ENCODE measurements around the gene TENT5C.

TENT5C gene

GRCh38 chr1:117638759-117639158 lies 32.9 kb downstream of the TENT5C start:
- DNase-seq: peak; percentile 24

GRCh38 chr1:117639741-117640140 lies 33.9 kb downstream of the TENT5C start:
- DNase-seq: no peak

- DNase-seq: no peak
These were observed 35.7 kb downstream of the TENT5C start for GRCh38 chr1:117641536-117641935.

- DNase-seq: no peak
These were observed 37.1 kb downstream of the TENT5C start for GRCh38 chr1:117642963-117643362.

- DNase-seq: no peak
These were observed 37.8 kb downstream of the TENT5C start for GRCh38 chr1:117643601-117644000.

GRCh38 chr1:117644696-117645311 lies 39.0 kb downstream of the TENT5C start:
- no peak for DNase-seq

- DNase-seq: no peak
These were observed 39.5 kb downstream of the TENT5C start for GRCh38 chr1:117645343-117645742.

- no peak for DNase-seq
These were observed 40.4 kb downstream of the TENT5C start for GRCh38 chr1:117646007-117646811.

GRCh38 chr1:117646956-117647355 lies 41.1 kb downstream of the TENT5C start:
- DNase-seq: no peak

GRCh38 chr1:117648015-117648414 lies 42.2 kb downstream of the TENT5C start:
- DNase-seq: no peak

- no peak for DNase-seq
These were observed 45.2 kb downstream of the TENT5C start for GRCh38 chr1:117650840-117651568.

GRCh38 chr1:117651616-117652015 lies 45.8 kb downstream of the TENT5C start:
- no peak for DNase-seq

- DNase-seq: no peak
These were observed 46.6 kb downstream of the TENT5C start for GRCh38 chr1:117652421-117652820.

GRCh38 chr1:117653195-117653594 lies 47.3 kb downstream of the TENT5C start:
- DNase-seq: no peak

GRCh38 chr1:117653732-117654492 lies 48.1 kb downstream of the TENT5C start:
- DNase-seq: no peak

GRCh38 chr1:117654493-117655219 lies 48.8 kb downstream of the TENT5C start:
- no peak for DNase-seq

GRCh38 chr1:117655220-117655577 lies 49.4 kb downstream of the TENT5C start:
- DNase-seq: no peak

- DNase-seq: no peak
These were observed 50.4 kb downstream of the TENT5C start for GRCh38 chr1:117656202-117656641.

GRCh38 chr1:117657031-117657430 lies 51.2 kb downstream of the TENT5C start:
- DNase-seq: no peak

- no peak for DNase-seq
These were observed 52.3 kb downstream of the TENT5C start for GRCh38 chr1:117657949-117658660.

- no peak for DNase-seq
These were observed 52.8 kb downstream of the TENT5C start for GRCh38 chr1:117658676-117659075.

Data from NCI-H1105 (cell line).